NT2/D1 (cell line): ENCODE measurements around the gene GSPT1.

Source experiments
- SUZ12 ChIP-seq: IDR thresholded peaks from 2 replicates; pipeline ENCODE4 v1.6.1; 2011; ENCODE audit not compliant: insufficient read length, insufficient read depth; ENCODE audit errors: extremely low read depth
- YY1 ChIP-seq: IDR thresholded peaks from 2 replicates; pipeline ENCODE4 v1.6.1; 2011; ENCODE audit not compliant: insufficient read length, insufficient read depth
- ZNF274 ChIP-seq: IDR thresholded peaks from 2 replicates; pipeline ENCODE4 v1.6.1; 2011; ENCODE audit warnings: mild to moderate bottlenecking, low read depth, low read length

GRCh38 chr16:11896486-11897176 is 19.1 kb downstream of the GSPT1 start:
- TF ChIP-seq SUZ12 (no peak), YY1 (no peak), ZNF274 (no peak)
